T-helper 2 cell (primary cell): ENCODE results near the gene ZNF626.
"Not testable (repeated sequence)": the region's sequence is repeated elsewhere in the genome, so short reads cannot be mapped to it uniquely, and the experiment has no call there.

Experiments used
- DNase-seq, 5 experiments: peaks; one replicate each; pipeline versions ENCODE4 v3.0.0 to v3.0.0-alpha.2; 2012 to 2022
- total RNA-seq, 2 donors: gene quantifications; one replicate each; lab custom pipeline; 2026; lab: John Stamatoyannopoulos, UW

ZNF626 gene
- 2.8 to 4.0 reads per million in 2 donors for total RNA-seq

GRCh38 chr19:20661150-20661819 is at the start of gene ZNF626:
Gene ZNF626, minus strand, starts transcription at chr19:20661571. Its CDS starts 125 bp downstream, at chr19:20661446.
- DNase-seq: peak; percentile 52 to 89 (median 83)

GRCh38 chr19:20669263-20669662 is 7.9 kb upstream of the ZNF626 start:
- no peak for DNase-seq

- DNase-seq: no peak
These were observed 5.9 kb upstream of the ZNF626 start for GRCh38 chr19:20667281-20667680.

- DNase-seq: no peak
These were observed 3.8 kb upstream of the ZNF626 start for GRCh38 chr19:20664901-20665781.

- DNase-seq: not testable (repeated sequence)
These were observed 3.1 kb upstream of the ZNF626 start for GRCh38 chr19:20664475-20664874.

- DNase-seq: no peak
These were observed 1.2 kb upstream of the ZNF626 start for GRCh38 chr19:20662421-20663105.

GRCh38 chr19:20660473-20661140 is 764 bp downstream of the ZNF626 start:
- DNase-seq: no peak

- no peak for DNase-seq
These were observed 20.8 kb downstream of the ZNF626 start for GRCh38 chr19:20640545-20640944.

- no peak for DNase-seq
These were observed 21.3 kb downstream of the ZNF626 start for GRCh38 chr19:20640023-20640422.

- DNase-seq: not testable (repeated sequence)
These were observed 36.8 kb downstream of the ZNF626 start for GRCh38 chr19:20624560-20624959.

- no peak for DNase-seq
These were observed 45.3 kb downstream of the ZNF626 start for GRCh38 chr19:20616071-20616470.

GRCh38 chr19:20614971-20615370 is 46.4 kb downstream of the ZNF626 start:
- DNase-seq: not testable (repeated sequence)

- no peak for DNase-seq
These were observed 48.6 kb downstream of the ZNF626 start for GRCh38 chr19:20612711-20613316.

GRCh38 chr19:20611866-20612265 is 49.5 kb downstream of the ZNF626 start:
- no peak for DNase-seq

- no peak for DNase-seq
These were observed 53.4 kb downstream of the ZNF626 start for GRCh38 chr19:20607943-20608342.
